Neural crest cell (in vitro differentiated cells): Measurements from ENCODE around the gene GLRX5. TPM values are rescaled to one million over a fixed set of nuclear protein-coding genes. Genes with fewer than 3 reads are reported as not detected.

Experiments used
- DNase-seq: peaks from one replicate; pipeline ENCODE4 v3.0.0; 2021; ENCODE audit warnings: low read depth, mixed read lengths, low spot score
- H3K27ac Mint-ChIP-seq: one replicate; pipeline ENCODE4 v1.8.0; 2021; ENCODE audit warnings: mild to moderate bottlenecking, mixed read lengths; ENCODE audit not compliant: unreplicated experiment
- H3K27me3 Mint-ChIP-seq: 2 replicates; pipeline ENCODE4 v1.8.0; 2021; ENCODE audit warnings: low read depth, mild to moderate bottlenecking, mixed read lengths
- H3K36me3 Mint-ChIP-seq: 2 replicates; pipeline ENCODE4 v1.8.0; 2021; ENCODE audit warnings: low read depth, mild to moderate bottlenecking, mixed read lengths
- H3K4me1 Mint-ChIP-seq: 2 replicates; pipeline ENCODE4 v1.8.0; 2021; ENCODE audit warnings: mixed read lengths
- H3K4me3 Mint-ChIP-seq: one replicate; pipeline ENCODE4 v1.8.0; 2021; ENCODE audit warnings: mild to moderate bottlenecking, mixed read lengths
- H3K9me3 Mint-ChIP-seq: 2 replicates; pipeline ENCODE4 v1.8.0; 2021; ENCODE audit warnings: mixed read lengths
- CTCF ChIP-seq: fragments of 200-600 bp; sonication (generic); conservative IDR thresholded peaks from 2 replicates; pipeline ENCODE4 v1.5.0; 2021; ENCODE audit warnings: antibody characterized with exemption, mild to moderate bottlenecking
- total RNA-seq: library from RNA; stranded (reverse); gene quantifications from 2 replicates; pipeline ENCODE4 v1.2.1, GENCODE V29; 2021

The GLRX5 gene
- total RNA-seq, 1 donor from 2014 or later: 69.3 TPM

- Mint-ChIP-seq H3K27ac (peak overlapping the region; percentile 78), H3K9me3 (no peaks in the 10 kb centered on the region), H3K4me3 (peak overlapping the region; percentile 94), H3K27me3 (no peaks in the 10 kb centered on the region), H3K4me1 (peaks cover 63% of the 10 kb centered on the region), H3K36me3 (no peaks in the 10 kb centered on the region)
- no peak for TF ChIP-seq CTCF
- no peak for DNase-seq
Observed at GRCh38 chr14:95535226-95536021, 574 bp downstream of the GLRX5 start.

- TF ChIP-seq CTCF: no peak
- Mint-ChIP-seq H3K27me3 (no peaks in the 10 kb centered on the region), H3K27ac (peak overlapping the region; percentile 14), H3K4me1 (peaks cover 58% of the 10 kb centered on the region), H3K9me3 (no peaks in the 10 kb centered on the region), H3K36me3 (no peaks in the 10 kb centered on the region), H3K4me3 (peak overlapping the region; percentile 94)
- DNase-seq: no peak
Observed at GRCh38 chr14:95536036-95536593, 1.3 kb downstream of the GLRX5 start.

GRCh38 chr14:95536671-95537070, 1.8 kb downstream of the GLRX5 start:
- H3K27me3 Mint-ChIP-seq: no peaks in the 10 kb centered on the region
- TF ChIP-seq CTCF: no peak
- H3K4me1 Mint-ChIP-seq: peaks cover 53% of the 10 kb centered on the region
- no peaks in the 10 kb centered on the region for H3K9me3 Mint-ChIP-seq
- no peaks in the 10 kb centered on the region for H3K36me3 Mint-ChIP-seq
- peak overlapping the region; percentile 94 for H3K4me3 Mint-ChIP-seq
- no peak overlapping the region for H3K27ac Mint-ChIP-seq
- DNase-seq: no peak

- H3K27ac Mint-ChIP-seq: no peak overlapping the region
- H3K27me3 Mint-ChIP-seq: no peaks in the 10 kb centered on the region
- no peak for DNase-seq
- no peaks in the 10 kb centered on the region for H3K9me3 Mint-ChIP-seq
- no peak for TF ChIP-seq CTCF
- peak overlapping the region; percentile 94 for H3K4me3 Mint-ChIP-seq
- no peaks in the 10 kb centered on the region for H3K36me3 Mint-ChIP-seq
- H3K4me1 Mint-ChIP-seq: peaks cover 45% of the 10 kb centered on the region
Observed at GRCh38 chr14:95537298-95538089, 2.6 kb downstream of the GLRX5 start.

GRCh38 chr14:95538801-95539509, 4.1 kb downstream of the GLRX5 start:
- Mint-ChIP-seq H3K27me3 (no peaks in the 10 kb centered on the region), H3K4me1 (peaks cover 34% of the 10 kb centered on the region), H3K27ac (no peak overlapping the region), H3K4me3 (peak overlapping the region; percentile 51), H3K36me3 (no peaks in the 10 kb centered on the region), H3K9me3 (no peaks in the 10 kb centered on the region)
- no peak for TF ChIP-seq CTCF
- no peak for DNase-seq
